SU-DHL-6 (cell line): ENCODE measurements around the gene PPCDC.

Experiments used
- H2AFZ ChIP-seq: fragments of 200-600 bp; sonication (generic); 2 replicates; pipeline ENCODE4 v1.6.1; 2014; ENCODE audit warnings: low read depth, mild to moderate bottlenecking, moderate library complexity, mixed read lengths, antibody characterized with exemption, low read length; ENCODE audit not compliant: severe bottlenecking
- H3F3A ChIP-seq: fragments of 200-600 bp; shearing (Covaris generic); 2 replicates; pipeline ENCODE4 v1.6.0; 2016; ENCODE audit warnings: antibody characterized with exemption, mild to moderate bottlenecking; ENCODE audit not compliant: insufficient read depth
- H3K27ac ChIP-seq: fragments of 200-600 bp; sonication (generic); 2 replicates; pipeline ENCODE4 v1.5.1; 2016; ENCODE audit warnings: low read depth, mild to moderate bottlenecking, low read length, moderate library complexity, mixed read lengths
- H3K27me3 ChIP-seq: fragments of 200-600 bp; sonication (generic), shearing (Covaris generic); 2 replicates; pipeline ENCODE4 v1.6.0; 2014; ENCODE audit warnings: mild to moderate bottlenecking, low read length
- H3K36me3 ChIP-seq: fragments of 200-600 bp; sonication (generic); 2 replicates; pipeline ENCODE4 v1.6.1; 2014; ENCODE audit warnings: mild to moderate bottlenecking, low read length, mixed read lengths
- H3K4me2 ChIP-seq: fragments of 300-600, 200-600 bp; shearing (Covaris generic), sonication (generic); 2 replicates; pipeline ENCODE4 v1.6.0; 2014; ENCODE audit warnings: low read length, low read depth, mild to moderate bottlenecking; ENCODE audit not compliant: poor library complexity, severe bottlenecking
- H3K4me3 ChIP-seq: fragments of 200-600 bp; sonication (generic); 2 replicates; pipeline ENCODE4 v1.5.1; 2014; ENCODE audit warnings: antibody characterized with exemption, low read length, mild to moderate bottlenecking, mixed read lengths; ENCODE audit not compliant: insufficient read depth, poor library complexity, severe bottlenecking
- H3K79me2 ChIP-seq: fragments of 200-600 bp; sonication (generic); 2 replicates; pipeline ENCODE4 v1.6.1; 2014; ENCODE audit warnings: mild to moderate bottlenecking, low read length, moderate library complexity; ENCODE audit not compliant: insufficient read depth
- H3K9ac ChIP-seq: fragments of 200-600 bp; sonication (generic); 2 replicates; pipeline ENCODE4 v1.7.0; 2014; ENCODE audit warnings: mild to moderate bottlenecking, low read length
- H3K9me2 ChIP-seq: fragments of 200-600 bp; sonication (generic); replicated peaks from 2 replicates; pipeline ENCODE4 v1.6.1; 2014; ENCODE audit warnings: low read length; ENCODE audit not compliant: insufficient read depth
- H3K9me3 ChIP-seq: fragments of 200-600 bp; sonication (generic); 2 replicates; pipeline ENCODE4 v1.6.1; 2014; ENCODE audit warnings: low read length, mixed read lengths; ENCODE audit not compliant: insufficient read depth
- H4K20me1 ChIP-seq: fragments of 200-600 bp; sonication (generic); 2 replicates; pipeline ENCODE4 v1.6.1; 2014; ENCODE audit warnings: low read depth, mild to moderate bottlenecking, antibody characterized with exemption, low read length, moderate library complexity, mixed read lengths
- EZH2phosphoT487 ChIP-seq: fragments of 200-600 bp; sonication (generic), shearing (Covaris generic); conservative IDR thresholded peaks from 2 replicates; pipeline ENCODE4 v1.6.1; 2018; ENCODE audit warnings: mild to moderate bottlenecking, antibody characterized with exemption, low read length, moderate library complexity, mixed read lengths
- TF ChIP-seq, protein P1 (sequence below): fragments of 200-600 bp; sonication (generic); IDR thresholded peaks from one replicate; pipeline ENCODE4 v1.5.1; 2017; ENCODE audit warnings: antibody characterized with exemption, mild to moderate bottlenecking, low read length, moderate library complexity; ENCODE audit not compliant: insufficient read depth, poor library complexity, severe bottlenecking

PPCDC gene

DNA sequence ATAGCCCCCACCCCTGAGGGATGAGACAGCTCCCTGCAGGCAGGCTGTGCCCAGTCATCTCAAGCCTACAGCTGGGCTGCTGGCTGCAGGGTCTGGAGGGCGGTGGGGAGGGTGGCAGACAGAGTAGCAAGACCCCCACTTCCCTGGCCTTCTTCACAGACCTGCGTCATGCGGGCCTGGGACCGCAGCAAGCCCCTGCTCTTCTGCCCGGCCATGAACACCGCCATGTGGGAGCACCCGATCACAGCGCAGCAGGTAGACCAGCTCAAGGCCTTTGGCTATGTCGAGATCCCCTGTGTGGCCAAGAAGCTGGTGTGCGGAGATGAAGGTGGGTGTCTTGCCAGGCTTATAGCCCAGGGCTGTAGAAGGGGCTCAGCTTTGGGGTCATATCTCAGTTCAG is 25.0 kb downstream of the PPCDC start:
- Histone ChIP-seq H3K36me3 (no peaks in the 10 kb centered on the region), H3K9me2 (no peaks in the 10 kb centered on the region), H3K27ac (no peak overlapping the region), H2AFZ (no peak overlapping the region), H3K9ac (no peak overlapping the region), H3K4me3 (no peak overlapping the region), H4K20me1 (no peaks in the 10 kb centered on the region), H3K79me2 (no peaks in the 10 kb centered on the region), H3F3A (no peaks in the 10 kb centered on the region), H3K27me3 (no peaks in the 10 kb centered on the region), H3K4me2 (no peak overlapping the region), H3K9me3 (no peaks in the 10 kb centered on the region)
- TF ChIP-seq EZH2phosphoT487, result no peak
- TF ChIP-seq, protein P1, sequence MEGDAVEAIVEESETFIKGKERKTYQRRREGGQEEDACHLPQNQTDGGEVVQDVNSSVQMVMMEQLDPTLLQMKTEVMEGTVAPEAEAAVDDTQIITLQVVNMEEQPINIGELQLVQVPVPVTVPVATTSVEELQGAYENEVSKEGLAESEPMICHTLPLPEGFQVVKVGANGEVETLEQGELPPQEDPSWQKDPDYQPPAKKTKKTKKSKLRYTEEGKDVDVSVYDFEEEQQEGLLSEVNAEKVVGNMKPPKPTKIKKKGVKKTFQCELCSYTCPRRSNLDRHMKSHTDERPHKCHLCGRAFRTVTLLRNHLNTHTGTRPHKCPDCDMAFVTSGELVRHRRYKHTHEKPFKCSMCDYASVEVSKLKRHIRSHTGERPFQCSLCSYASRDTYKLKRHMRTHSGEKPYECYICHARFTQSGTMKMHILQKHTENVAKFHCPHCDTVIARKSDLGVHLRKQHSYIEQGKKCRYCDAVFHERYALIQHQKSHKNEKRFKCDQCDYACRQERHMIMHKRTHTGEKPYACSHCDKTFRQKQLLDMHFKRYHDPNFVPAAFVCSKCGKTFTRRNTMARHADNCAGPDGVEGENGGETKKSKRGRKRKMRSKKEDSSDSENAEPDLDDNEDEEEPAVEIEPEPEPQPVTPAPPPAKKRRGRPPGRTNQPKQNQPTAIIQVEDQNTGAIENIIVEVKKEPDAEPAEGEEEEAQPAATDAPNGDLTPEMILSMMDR, result no peak

DNA sequence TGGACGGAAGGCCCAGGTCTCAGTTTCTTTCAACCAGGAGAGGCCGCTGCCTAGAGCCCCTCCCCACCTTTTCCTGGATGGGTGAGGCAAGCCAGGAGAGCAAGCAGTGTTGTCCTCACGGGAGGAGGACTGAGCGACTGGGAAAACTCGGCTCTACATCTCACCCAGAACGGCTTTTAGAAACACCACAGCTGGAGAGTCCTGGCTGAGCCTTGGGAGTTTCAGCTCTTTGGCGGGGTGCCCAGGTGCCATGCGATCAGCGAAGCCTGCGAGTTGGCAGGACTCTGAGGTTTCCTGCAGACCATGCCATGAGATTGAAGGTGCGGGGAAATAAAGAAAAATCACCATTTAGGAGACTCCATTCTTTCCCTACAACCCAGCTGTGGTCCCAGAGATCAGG is 26.0 kb downstream of the PPCDC start:
- Histone ChIP-seq H3F3A (no peaks in the 10 kb centered on the region), H3K9me2 (no peaks in the 10 kb centered on the region), H3K79me2 (no peaks in the 10 kb centered on the region), H3K9me3 (no peaks in the 10 kb centered on the region), H2AFZ (no peak overlapping the region), H3K36me3 (no peaks in the 10 kb centered on the region), H3K9ac (no peak overlapping the region), H3K27me3 (no peaks in the 10 kb centered on the region), H3K4me3 (no peak overlapping the region), H4K20me1 (no peaks in the 10 kb centered on the region), H3K4me2 (no peak overlapping the region), H3K27ac (no peak overlapping the region)
- no peak for TF ChIP-seq EZH2phosphoT487
- TF ChIP-seq, protein P1, result no peak

DNA sequence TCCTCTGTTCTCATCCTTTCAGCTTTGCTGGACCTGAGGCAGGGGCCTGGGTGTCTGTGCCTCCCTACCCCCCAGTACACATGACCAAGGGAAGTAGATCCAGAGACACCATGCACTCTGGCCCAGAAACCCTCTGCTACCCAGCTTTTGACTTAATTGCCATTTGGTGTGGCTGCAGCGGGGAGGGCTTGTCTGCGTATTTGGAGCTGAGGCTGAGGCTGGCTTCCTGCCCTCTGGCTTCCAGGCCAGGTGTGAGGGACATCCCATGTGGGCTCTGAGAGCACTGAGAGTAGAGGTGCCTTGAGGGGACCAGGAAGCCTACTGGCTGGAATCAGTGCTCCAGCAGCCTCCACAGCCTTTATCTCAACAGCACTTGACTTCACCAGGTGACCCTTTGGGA is 26.9 kb downstream of the PPCDC start:
- Histone ChIP-seq H3K9me3 (no peaks in the 10 kb centered on the region), H3K9ac (no peak overlapping the region)

More for the DNA sequence above, 26.9 kb downstream of the PPCDC start:
- no peaks in the 10 kb centered on the region for H3K36me3 ChIP-seq
- no peaks in the 10 kb centered on the region for H3K79me2 ChIP-seq
- no peaks in the 10 kb centered on the region for H3K9me2 ChIP-seq
- H3K4me3 ChIP-seq, result no peak overlapping the region
- TF ChIP-seq EZH2phosphoT487, result no peak
- TF ChIP-seq, protein P1, result no peak
- H4K20me1 ChIP-seq, result no peaks in the 10 kb centered on the region
- no peak overlapping the region for H2AFZ ChIP-seq
- H3K27ac ChIP-seq, result no peak overlapping the region
- no peak overlapping the region for H3K4me2 ChIP-seq
- H3K27me3 ChIP-seq, result no peaks in the 10 kb centered on the region
- no peaks in the 10 kb centered on the region for H3F3A ChIP-seq
